Adrenal gland (tissue), 12 donors: ENCODE measurements around the gene ITPK1. TPM values are rescaled to one million over a fixed set of nuclear protein-coding genes. Genes with fewer than 3 reads are reported as not detected.

Experiments
- DNase-seq, 7 donors: peaks; one replicate each; pipeline ENCODE4 v3.0.0-alpha.2; 2019 to 2020
- H3K27ac ChIP-seq, 5 donors: fragments of 200-600 bp; sonication (generic) in 4 of 5; 1 replicate in 3 of 5; 2 replicates in 2 of 5; pipeline versions ENCODE4 v1.5.1 to v1.8.0; 2016 to 2020; ENCODE audit warnings: mild to moderate bottlenecking in 1 of 5
- H3K27me3 ChIP-seq: fragments of 200-600 bp; 2 replicates; pipeline ENCODE4 v1.8.0; 2021
- H3K36me3 ChIP-seq, 2 donors: fragments of 200-600 bp; replicated peaks in 1 of 2; 1 replicate in 1 of 2; 2 replicates in 1 of 2; pipeline versions ENCODE4 v1.5.1 to v1.8.0; 2018 to 2022
- H3K4me1 ChIP-seq, 2 donors: fragments of 200-600 bp; replicated peaks in 1 of 2; 1 replicate in 1 of 2; 2 replicates in 1 of 2; pipeline versions ENCODE4 v1.5.1 to v1.8.0; 2018 to 2021
- H3K4me3 ChIP-seq, 4 donors: fragments of 200-600 bp; sonication (generic) in 3 of 4; one replicate each; pipeline ENCODE4 v1.5.1; 2016 to 2018
- H3K9me3 ChIP-seq, 3 donors: fragments of 200-600 bp; sonication (generic) in 1 of 3; replicated peaks in 1 of 3; 1 replicate in 2 of 3; 2 replicates in 1 of 3; pipeline versions ENCODE4 v1.5.1 to v1.8.0; 2016 to 2021
- CTCF ChIP-seq, 6 experiments: fragments of 450-650 bp in 4 of 6; fragments of 200-600 bp in 2 of 6; sonication (generic) in 1 of 6; IDR thresholded peaks; 1 replicate in 5 of 6; 2 replicates in 1 of 6; pipeline versions ENCODE4 v1.5.1 to v1.8.0; 2016 to 2021; ENCODE audit warnings: antibody characterized with exemption in 6 of 6, mild to moderate bottlenecking in 2 of 6, moderate library complexity in 1 of 6
- POLR2A ChIP-seq, 2 donors: fragments of 450-650 bp; IDR thresholded peaks; one replicate each; pipeline ENCODE4 v1.6.1; 2017; ENCODE audit warnings: antibody characterized with exemption in 2 of 2, mild to moderate bottlenecking in 2 of 2, moderate library complexity in 1 of 2
- WGBS, 4 donors: extraction: QIAGEN DNeasy Blood & Tissue Kit in 2 of 4; methylation state at CpG; one replicate each; pipeline versions ENCODE4 v1.1.5 to v1.1.7; 2013 to 2017; 5-methylcytosine and 5-hydroxymethylcytosine counted together
- intact Hi-C, 2 donors: fragments of 100-400 bp; cut with DNase I; formaldehyde crosslinking; loops; one replicate each; pipeline versions ENCODE4 v1.14.1 to v1.15.0; 2022 to 2023
- polyA plus RNA-seq, 3 donors: library from polyadenylated mRNA; stranded (reverse); fragments of 200-250 nt in 2 of 3; fragments of 350-450 nt in 1 of 3; fragmentation: Illumina TruSeq in 1 of 3; extraction: RNeasy Lipid Tissue Mini Kit (QIAGEN cat#74804) in 1 of 3; gene quantifications; one replicate each; pipeline ENCODE4 v1.2.3, GENCODE V29; 2013 to 2014
- total RNA-seq, 9 donors: library from RNA; depleted of rRNA in 4 of 9; stranded (reverse); fragments of >200 nt in 4 of 9; fragments of 120-200 nt in 1 of 9; fragmentation: NEBNext Ultra II Directional in 1 of 9; extraction: Animal tissue kit (Norgen Biotek cat#: 25700) in 1 of 9; gene quantifications; one replicate each; pipeline versions ENCODE4 v1.1.0 to v1.2.4, GENCODE V29; 2013 to 2023
- donor health status: healthy with polysubstance abuse.
- donor health status: Bipolar disorder and iron deficiency.
- donor health status: DM: yes; HTN: yes; CAD: no.
- donor health status: DM: no; HTN: no; CAD: no.
- donor health status: DM: no; HTN: no; CAD: no.
- donor health status: DM: yes; HTN: yes; CAD: no.

Gene ITPK1
- total and polyA plus RNA-seq, 12 donors: 28.1 to 182 (median 49.2) TPM

DNA sequence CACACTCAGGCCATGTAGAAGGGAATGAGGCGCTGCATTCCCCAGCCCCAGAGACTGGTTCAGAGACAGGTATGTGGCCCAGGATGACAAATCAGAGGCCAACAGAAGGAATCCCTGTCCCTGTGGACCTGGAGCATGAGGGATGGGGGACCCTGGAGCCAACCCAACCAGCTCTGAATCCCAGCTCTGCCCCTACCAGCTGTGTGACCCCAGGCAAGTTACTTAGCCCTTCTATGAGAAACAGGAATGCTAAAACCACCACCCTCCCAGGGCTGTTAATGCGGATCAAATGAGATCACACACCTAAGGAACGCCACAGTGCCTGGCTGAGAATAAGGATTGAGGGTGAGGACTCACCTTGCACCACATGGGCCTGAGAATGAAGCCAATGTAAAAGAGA is 15.6 kb downstream of the ITPK1 start:
- Histone ChIP-seq H3K27ac (no peak overlapping the region), H3K9me3 (no peaks in the 10 kb centered on the region), H3K4me1 (peaks cover 0 to 12% of the 10 kb centered on the region in 2 donors), H3K4me3 (no peak overlapping the region), H3K36me3 (no peaks in the 10 kb centered on the region), H3K27me3 (no peaks in the 10 kb centered on the region)
- intact Hi-C loops: loop anchor here in 1 of 2 donors (10.0 kb wide), 1 partner anchor 145 kb away; no protein-coding TSS in a partner anchor
- TF ChIP-seq CTCF (IDR thresholded peaks at IDR 0.05) (no peak), POLR2A (IDR thresholded peaks at IDR 0.05) (no peak)
- DNase-seq: no peak
- WGBS, 4 donors: 80 to 96% (median 95%) methylated on average over 3 of the region's 3 CpGs

- no peaks in the 10 kb centered on the region for H3K27me3 ChIP-seq
- WGBS, 4 donors: 91 to 98% (median 95%) methylated on average over 4 to 9 of the region's 9 CpGs
- no peaks in the 10 kb centered on the region for H3K9me3 ChIP-seq
- intact Hi-C loops: loop anchor here in 1 of 2 donors (10.0 kb wide), 1 partner anchor 145 kb away; no protein-coding TSS in a partner anchor
- DNase-seq: no peak
- H3K36me3 ChIP-seq: no peaks in the 10 kb centered on the region
- H3K4me1 ChIP-seq: peaks cover 0 to 8% of the 10 kb centered on the region in 2 donors
- H3K4me3 ChIP-seq: no peak overlapping the region
- no peak for TF ChIP-seq POLR2A (IDR thresholded peaks at IDR 0.05)
- TF ChIP-seq CTCF (IDR thresholded peaks at IDR 0.05): no peak
- no peak overlapping the region for H3K27ac ChIP-seq
Measured at GRCh38 chr14:93099643-93100042, 16.1 kb downstream of the ITPK1 start.

DNA sequence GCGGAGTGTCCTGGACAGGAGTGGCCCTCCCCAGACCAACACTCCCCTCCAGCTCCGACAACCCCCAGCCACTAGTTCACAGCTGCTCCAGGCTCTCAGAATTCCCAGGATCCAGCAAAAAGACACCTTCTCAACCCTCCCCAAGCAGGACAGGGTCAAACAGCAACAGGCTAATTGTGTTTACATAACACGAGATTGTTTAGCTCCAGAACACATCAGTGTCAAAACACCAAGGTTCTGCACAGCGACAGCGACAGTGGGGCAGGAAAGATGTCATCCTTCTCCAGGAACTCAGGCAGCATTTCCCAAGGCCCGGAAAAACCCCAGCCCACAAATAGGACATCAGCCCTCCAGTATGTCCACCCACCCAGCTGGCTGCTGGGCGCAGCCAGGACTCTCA is 16.5 kb downstream of the ITPK1 start:
- peaks cover 0 to 8% of the 10 kb centered on the region in 2 donors for H3K4me1 ChIP-seq

DNA sequence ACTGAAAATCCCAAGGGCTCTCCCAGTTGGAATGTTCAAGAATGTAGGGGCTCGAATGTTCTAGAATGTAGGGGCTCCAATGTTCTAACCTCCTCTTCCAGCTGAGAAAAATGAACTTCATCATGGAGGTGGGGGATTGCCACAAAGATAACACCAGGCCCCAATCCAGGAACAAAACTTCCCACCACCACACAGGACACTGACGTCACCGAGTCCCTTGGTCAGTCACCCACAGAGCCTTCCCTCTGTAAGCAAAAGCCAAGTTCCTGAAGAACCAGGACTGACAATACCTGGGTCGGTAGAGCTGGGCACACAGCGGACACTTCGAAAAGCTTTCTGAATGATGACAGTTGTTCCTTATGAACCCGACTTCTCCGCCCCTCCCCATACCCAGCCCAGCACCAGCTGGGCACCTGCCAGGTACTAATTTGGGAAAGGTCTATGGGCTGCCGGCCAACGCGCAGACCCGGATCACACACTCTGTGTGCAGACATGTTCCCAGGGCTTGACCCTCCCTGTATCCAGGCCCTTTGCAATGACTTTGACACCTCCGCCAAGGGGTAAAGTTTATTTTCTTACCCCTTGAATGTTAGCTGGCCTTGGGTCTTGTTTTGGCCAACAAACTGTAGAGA is 18.9 kb downstream of the ITPK1 start:
- Histone ChIP-seq H3K9me3 (no peaks in the 10 kb centered on the region), H3K27ac (no peak overlapping the region), H3K36me3 (no peaks in the 10 kb centered on the region), H3K4me1 (peaks cover 0 to 17% of the 10 kb centered on the region in 2 donors), H3K27me3 (no peaks in the 10 kb centered on the region), H3K4me3 (no peak overlapping the region)
- intact Hi-C loops: no loop called here
- WGBS, 4 donors: 87 to 95% (median 92%) methylated on average over 11 to 13 of the region's 13 CpGs
- no peak for TF ChIP-seq CTCF (IDR thresholded peaks at IDR 0.05)
- no peak for TF ChIP-seq POLR2A (IDR thresholded peaks at IDR 0.05)
- DNase-seq: no peak

More for the DNA sequence above, 16.5 kb downstream of the ITPK1 start:
- H3K27ac ChIP-seq: no peak overlapping the region
- H3K27me3 ChIP-seq: no peaks in the 10 kb centered on the region
- intact Hi-C loops: no loop called here
- no peak overlapping the region for H3K4me3 ChIP-seq
- DNase-seq: no peak
- WGBS, 4 donors: 79 to 84% (median 80%) methylated on average over 5 to 7 of the region's 7 CpGs
- no peak for TF ChIP-seq CTCF (IDR thresholded peaks at IDR 0.05)
- no peak for TF ChIP-seq POLR2A (IDR thresholded peaks at IDR 0.05)
- no peaks in the 10 kb centered on the region for H3K36me3 ChIP-seq
- no peaks in the 10 kb centered on the region for H3K9me3 ChIP-seq
